DND-41 (cell line): ENCODE measurements around the gene SPTBN5.

Source experiments
- EZH2 ChIP-seq: IDR thresholded peaks from 3 replicates; pipeline ENCODE4 v1.6.1; 2012; ENCODE audit warnings: borderline replicate concordance, low read depth, mild to moderate bottlenecking, moderate library complexity, low read length, inconsistent platforms; ENCODE audit not compliant: severe bottlenecking
- TF ChIP-seq, protein P1 (sequence below): IDR thresholded peaks from 2 replicates; pipeline ENCODE4 v1.5.1; 2012; ENCODE audit warnings: borderline replicate concordance, low read length, moderate library complexity, mild to moderate bottlenecking; ENCODE audit not compliant: poor library complexity, severe bottlenecking; ENCODE audit errors: extremely low read depth

DNA sequence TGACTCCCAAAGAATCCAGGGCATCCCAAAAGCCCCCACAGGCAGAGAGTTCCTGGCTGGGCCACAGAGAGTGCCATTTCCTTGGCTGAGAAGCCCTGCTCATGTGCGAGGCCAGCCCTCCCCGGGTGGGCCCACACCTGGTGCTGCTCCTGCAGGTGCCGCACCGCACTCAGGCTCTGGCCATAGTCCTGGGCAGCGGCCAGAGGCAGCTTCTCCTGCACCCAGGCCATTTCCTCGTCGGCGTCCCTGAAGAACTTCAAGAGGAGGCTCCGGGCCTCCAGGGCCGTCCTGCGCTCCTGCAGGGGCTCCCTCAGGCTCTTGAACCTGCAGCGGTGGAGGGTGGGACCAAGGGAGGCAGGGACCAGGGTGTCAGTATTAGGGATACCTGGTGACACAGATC is 37.1 kb downstream of the SPTBN5 start:
- TF ChIP-seq, protein P1, sequence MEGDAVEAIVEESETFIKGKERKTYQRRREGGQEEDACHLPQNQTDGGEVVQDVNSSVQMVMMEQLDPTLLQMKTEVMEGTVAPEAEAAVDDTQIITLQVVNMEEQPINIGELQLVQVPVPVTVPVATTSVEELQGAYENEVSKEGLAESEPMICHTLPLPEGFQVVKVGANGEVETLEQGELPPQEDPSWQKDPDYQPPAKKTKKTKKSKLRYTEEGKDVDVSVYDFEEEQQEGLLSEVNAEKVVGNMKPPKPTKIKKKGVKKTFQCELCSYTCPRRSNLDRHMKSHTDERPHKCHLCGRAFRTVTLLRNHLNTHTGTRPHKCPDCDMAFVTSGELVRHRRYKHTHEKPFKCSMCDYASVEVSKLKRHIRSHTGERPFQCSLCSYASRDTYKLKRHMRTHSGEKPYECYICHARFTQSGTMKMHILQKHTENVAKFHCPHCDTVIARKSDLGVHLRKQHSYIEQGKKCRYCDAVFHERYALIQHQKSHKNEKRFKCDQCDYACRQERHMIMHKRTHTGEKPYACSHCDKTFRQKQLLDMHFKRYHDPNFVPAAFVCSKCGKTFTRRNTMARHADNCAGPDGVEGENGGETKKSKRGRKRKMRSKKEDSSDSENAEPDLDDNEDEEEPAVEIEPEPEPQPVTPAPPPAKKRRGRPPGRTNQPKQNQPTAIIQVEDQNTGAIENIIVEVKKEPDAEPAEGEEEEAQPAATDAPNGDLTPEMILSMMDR: no peak
- TF ChIP-seq EZH2: no peak
